Vagina (tissue), 2 donors: ENCODE results near the gene SCGN.

Experiments used
- POLR2AphosphoS5 ChIP-seq, 2 donors: sonication (generic); formaldehyde crosslinking; IDR thresholded peaks; one replicate each; pipeline ENCODE4 v1.9.0; 2017; ENCODE audit warnings: antibody characterized with exemption in 2 of 2, mild to moderate bottlenecking in 2 of 2, low read depth in 1 of 2; ENCODE audit not compliant: insufficient read depth in 1 of 2
- TF ChIP-seq, protein P1 (sequence below), 3 experiments: fragments of 450-650 bp in 2 of 3; fragments of 200-600 bp in 1 of 3; sonication (generic) in 1 of 3; IDR thresholded peaks; one replicate each; pipeline ENCODE4 v1.5.1; 2017 to 2019; ENCODE audit warnings: antibody characterized with exemption in 3 of 3, mild to moderate bottlenecking in 2 of 3, moderate library complexity in 2 of 3

DNA sequence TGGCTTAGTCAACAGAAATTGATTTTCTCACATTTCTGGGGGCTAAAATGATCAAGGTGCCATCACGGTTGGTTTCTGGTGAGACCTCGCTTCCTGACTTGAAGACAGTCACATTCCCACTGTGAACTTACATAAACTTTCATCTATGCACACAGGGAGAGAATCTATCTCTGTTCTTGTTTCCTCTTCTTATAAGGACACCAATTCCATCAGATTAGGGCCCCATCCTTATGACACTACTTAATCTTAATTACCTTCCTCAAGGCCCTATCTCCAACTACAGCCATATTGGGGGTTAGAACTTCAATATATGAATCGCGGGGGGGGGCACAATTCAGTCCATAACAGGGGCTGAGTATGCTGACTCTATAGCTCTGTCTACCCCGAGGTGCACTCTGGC lies 10.6 kb upstream of the SCGN start:
- no peak for TF ChIP-seq POLR2AphosphoS5 (IDR thresholded peaks at IDR 0.05; ENCODE audit: insufficient read depth in 1 of 2, low read depth in 1 of 2)
- TF ChIP-seq, protein P1, sequence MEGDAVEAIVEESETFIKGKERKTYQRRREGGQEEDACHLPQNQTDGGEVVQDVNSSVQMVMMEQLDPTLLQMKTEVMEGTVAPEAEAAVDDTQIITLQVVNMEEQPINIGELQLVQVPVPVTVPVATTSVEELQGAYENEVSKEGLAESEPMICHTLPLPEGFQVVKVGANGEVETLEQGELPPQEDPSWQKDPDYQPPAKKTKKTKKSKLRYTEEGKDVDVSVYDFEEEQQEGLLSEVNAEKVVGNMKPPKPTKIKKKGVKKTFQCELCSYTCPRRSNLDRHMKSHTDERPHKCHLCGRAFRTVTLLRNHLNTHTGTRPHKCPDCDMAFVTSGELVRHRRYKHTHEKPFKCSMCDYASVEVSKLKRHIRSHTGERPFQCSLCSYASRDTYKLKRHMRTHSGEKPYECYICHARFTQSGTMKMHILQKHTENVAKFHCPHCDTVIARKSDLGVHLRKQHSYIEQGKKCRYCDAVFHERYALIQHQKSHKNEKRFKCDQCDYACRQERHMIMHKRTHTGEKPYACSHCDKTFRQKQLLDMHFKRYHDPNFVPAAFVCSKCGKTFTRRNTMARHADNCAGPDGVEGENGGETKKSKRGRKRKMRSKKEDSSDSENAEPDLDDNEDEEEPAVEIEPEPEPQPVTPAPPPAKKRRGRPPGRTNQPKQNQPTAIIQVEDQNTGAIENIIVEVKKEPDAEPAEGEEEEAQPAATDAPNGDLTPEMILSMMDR (IDR thresholded peaks at IDR 0.05) = no peak
